ENCODE results near the gene CPED1.
"Not testable (repeated sequence)": the region's sequence is repeated elsewhere in the genome, so short reads cannot be mapped to it uniquely, and the experiment has no call there.

CPED1 gene

GRCh38 chr7:120981117-120981516, 7.4 kb upstream of the CPED1 start:
- Histone ChIP-seq H3K27me3 (ENCODE audit: control insufficient read depth, insufficient read depth, low read length) (no peaks in the 10 kb centered on the region), H3K36me3 (ENCODE audit: control insufficient read depth, insufficient read depth, low read length) (no peaks in the 10 kb centered on the region), H3K4me3 (ENCODE audit: low read length) (no peak overlapping the region), H3K9me3 (ENCODE audit: control insufficient read depth, insufficient read depth, low read length) (no peaks in the 10 kb centered on the region), H3K4me1 (ENCODE audit: control insufficient read depth, insufficient read depth, low read length) (no peaks in the 10 kb centered on the region), H3K27ac (ENCODE audit: low read length) (no peak overlapping the region)
- no peak for DNase-seq (ENCODE audit: low read depth, low spot score)
- WGBS (ENCODE audit: insufficient coverage, insufficient read length): no CpG with 5 or more reads among the region's 1 CpG

- H3K9me3 ChIP-seq (ENCODE audit: control insufficient read depth, insufficient read depth, low read length): no peaks in the 10 kb centered on the region
- no peak overlapping the region for H3K4me3 ChIP-seq (ENCODE audit: low read length)
- no CpG with 5 or more reads among the region's 4 CpGs for WGBS (ENCODE audit: insufficient coverage, insufficient read length)
- no peaks in the 10 kb centered on the region for H3K36me3 ChIP-seq (ENCODE audit: control insufficient read depth, insufficient read depth, low read length)
- no peak overlapping the region for H3K27ac ChIP-seq (ENCODE audit: low read length)
- DNase-seq (ENCODE audit: low read depth, low spot score): no peak
- H3K4me1 ChIP-seq (ENCODE audit: control insufficient read depth, insufficient read depth, low read length): no peaks in the 10 kb centered on the region
- H3K27me3 ChIP-seq (ENCODE audit: control insufficient read depth, insufficient read depth, low read length): no peaks in the 10 kb centered on the region
Measured at GRCh38 chr7:120981888-120982615, 6.5 kb upstream of the CPED1 start.

- not testable (repeated sequence) for H3K27ac ChIP-seq (ENCODE audit: low read length); H3K4me3 ChIP-seq (ENCODE audit: low read length); H3K36me3 ChIP-seq (ENCODE audit: control insufficient read depth, insufficient read depth, low read length); DNase-seq (ENCODE audit: low read depth, low spot score); H3K9me3 ChIP-seq (ENCODE audit: control insufficient read depth, insufficient read depth, low read length); H3K4me1 ChIP-seq (ENCODE audit: control insufficient read depth, insufficient read depth, low read length); H3K27me3 ChIP-seq (ENCODE audit: control insufficient read depth, insufficient read depth, low read length)
- no CpG with 5 or more reads among the region's 8 CpGs for WGBS (ENCODE audit: insufficient coverage, insufficient read length)
Measured at GRCh38 chr7:120983592-120983991, 4.9 kb upstream of the CPED1 start.

- no peak overlapping the region for H3K27ac ChIP-seq (ENCODE audit: low read length)
Measured at GRCh38 chr7:120984406-120984805, 4.1 kb upstream of the CPED1 start.

GRCh38 chr7:120985130-120985758, 3.3 kb upstream of the CPED1 start:
- Histone ChIP-seq H3K4me3 (ENCODE audit: low read length) (no peak overlapping the region), H3K27ac (ENCODE audit: low read length) (no peak overlapping the region), H3K9me3 (ENCODE audit: control insufficient read depth, insufficient read depth, low read length) (no peaks in the 10 kb centered on the region), H3K4me1 (ENCODE audit: control insufficient read depth, insufficient read depth, low read length) (no peaks in the 10 kb centered on the region), H3K27me3 (ENCODE audit: control insufficient read depth, insufficient read depth, low read length) (peaks cover 5% of the 10 kb centered on the region; the same call in 1 of the 2 replicates), H3K36me3 (ENCODE audit: control insufficient read depth, insufficient read depth, low read length) (no peaks in the 10 kb centered on the region)
- WGBS (ENCODE audit: insufficient coverage, insufficient read length): no CpG with 5 or more reads among the region's 2 CpGs
- DNase-seq (ENCODE audit: low read depth, low spot score): no peak

More at GRCh38 chr7:120984406-120984805, 4.1 kb upstream of the CPED1 start:
- no peak for DNase-seq (ENCODE audit: low read depth, low spot score)
- H3K9me3 ChIP-seq (ENCODE audit: control insufficient read depth, insufficient read depth, low read length): no peaks in the 10 kb centered on the region
- H3K4me3 ChIP-seq (ENCODE audit: low read length): no peak overlapping the region
- H3K36me3 ChIP-seq (ENCODE audit: control insufficient read depth, insufficient read depth, low read length): no peaks in the 10 kb centered on the region
- H3K4me1 ChIP-seq (ENCODE audit: control insufficient read depth, insufficient read depth, low read length): no peaks in the 10 kb centered on the region
- WGBS (ENCODE audit: insufficient coverage, insufficient read length): no CpG with 5 or more reads among the region's 3 CpGs
- peaks cover 5% of the 10 kb centered on the region; the same call in 1 of the 2 replicates for H3K27me3 ChIP-seq (ENCODE audit: control insufficient read depth, insufficient read depth, low read length)

GRCh38 chr7:120985839-120986238, 2.7 kb upstream of the CPED1 start:
- DNase-seq (ENCODE audit: low read depth, low spot score): no peak
- peaks cover 5% of the 10 kb centered on the region; the same call in 1 of the 2 replicates for H3K27me3 ChIP-seq (ENCODE audit: control insufficient read depth, insufficient read depth, low read length)
- H3K4me1 ChIP-seq (ENCODE audit: control insufficient read depth, insufficient read depth, low read length): no peaks in the 10 kb centered on the region
- no peaks in the 10 kb centered on the region for H3K36me3 ChIP-seq (ENCODE audit: control insufficient read depth, insufficient read depth, low read length)
- H3K9me3 ChIP-seq (ENCODE audit: control insufficient read depth, insufficient read depth, low read length): no peaks in the 10 kb centered on the region
- H3K27ac ChIP-seq (ENCODE audit: low read length): no peak overlapping the region
- WGBS (ENCODE audit: insufficient coverage, insufficient read length): no CpG with 5 or more reads among the region's 2 CpGs
- H3K4me3 ChIP-seq (ENCODE audit: low read length): no peak overlapping the region

- WGBS (ENCODE audit: insufficient coverage, insufficient read length): no CpG with 5 or more reads among the region's 2 CpGs
- Histone ChIP-seq H3K36me3 (ENCODE audit: control insufficient read depth, insufficient read depth, low read length) (no peaks in the 10 kb centered on the region), H3K4me1 (ENCODE audit: control insufficient read depth, insufficient read depth, low read length) (no peaks in the 10 kb centered on the region), H3K9me3 (ENCODE audit: control insufficient read depth, insufficient read depth, low read length) (no peaks in the 10 kb centered on the region), H3K4me3 (ENCODE audit: low read length) (no peak overlapping the region), H3K27me3 (ENCODE audit: control insufficient read depth, insufficient read depth, low read length) (peaks cover 5% of the 10 kb centered on the region; the same call in 1 of the 2 replicates), H3K27ac (ENCODE audit: low read length) (no peak overlapping the region)
- no peak for DNase-seq (ENCODE audit: low read depth, low spot score)
Measured at GRCh38 chr7:120986650-120987049, 1.9 kb upstream of the CPED1 start.

- no peak overlapping the region for H3K27ac ChIP-seq (ENCODE audit: low read length)
- DNase-seq (ENCODE audit: low read depth, low spot score): no peak
- 100% methylated on average over 1 of the region's 3 CpGs for WGBS (ENCODE audit: insufficient coverage, insufficient read length)
- no peaks in the 10 kb centered on the region for H3K36me3 ChIP-seq (ENCODE audit: control insufficient read depth, insufficient read depth, low read length)
- no peaks in the 10 kb centered on the region for H3K9me3 ChIP-seq (ENCODE audit: control insufficient read depth, insufficient read depth, low read length)
- H3K4me3 ChIP-seq (ENCODE audit: low read length): no peak overlapping the region
- H3K27me3 ChIP-seq (ENCODE audit: control insufficient read depth, insufficient read depth, low read length): peaks cover 5% of the 10 kb centered on the region; the same call in 1 of the 2 replicates
- no peaks in the 10 kb centered on the region for H3K4me1 ChIP-seq (ENCODE audit: control insufficient read depth, insufficient read depth, low read length)
Measured at GRCh38 chr7:120987280-120987679, 1.2 kb upstream of the CPED1 start.

- no peak overlapping the region for H3K27ac ChIP-seq (ENCODE audit: low read length)
- no peaks in the 10 kb centered on the region for H3K4me1 ChIP-seq (ENCODE audit: control insufficient read depth, insufficient read depth, low read length)
- no peaks in the 10 kb centered on the region for H3K36me3 ChIP-seq (ENCODE audit: control insufficient read depth, insufficient read depth, low read length)
- peak; percentile 67 for DNase-seq (ENCODE audit: low read depth, low spot score)
- no peak overlapping the region for H3K4me3 ChIP-seq (ENCODE audit: low read length)
- no CpG with 5 or more reads among the region's 12 CpGs for WGBS (ENCODE audit: insufficient coverage, insufficient read length)
- H3K27me3 ChIP-seq (ENCODE audit: control insufficient read depth, insufficient read depth, low read length): peaks cover 5% of the 10 kb centered on the region; the same call in 1 of the 2 replicates
- no peaks in the 10 kb centered on the region for H3K9me3 ChIP-seq (ENCODE audit: control insufficient read depth, insufficient read depth, low read length)
Measured at GRCh38 chr7:120987683-120988590, 574 bp upstream of the CPED1 start.

All from iPS DF 6.9 (cell line).